HL-60/S4 (cell line): Measurements from ENCODE around the gene SCARF1.
"Not testable (repeated sequence)": the region's sequence is repeated elsewhere in the genome, so short reads cannot be mapped to it uniquely, and the experiment has no call there.

Experiments
- in situ Hi-C: fragments of 300-500 bp; cut with MboI; formaldehyde crosslinking; loops from 2 replicates; pipeline ENCODE4 v1.14.3; 2022; ENCODE audit warnings: low sequenced_read_pairs

The SCARF1 gene

GRCh38 chr17:1645207-1646171, at the start of gene SCARF1:
Gene SCARF1, minus strand, starts transcription at chr17:1645732. Its CDS starts 35 bp downstream, at chr17:1645697.
- in situ Hi-C loops, result no loop called here

GRCh38 chr17:1693339-1693738, 47.8 kb upstream of the SCARF1 start:
- in situ Hi-C loops, result no loop called here

GRCh38 chr17:1690544-1691221, 45.2 kb upstream of the SCARF1 start:
- in situ Hi-C loops, result no loop called here

- in situ Hi-C loops, result not testable (repeated sequence)
These were observed 42.9 kb upstream of the SCARF1 start for GRCh38 chr17:1688405-1688804.

GRCh38 chr17:1686086-1686485, 40.6 kb upstream of the SCARF1 start:
- in situ Hi-C loops, result no loop called here

GRCh38 chr17:1684378-1685189, 39.1 kb upstream of the SCARF1 start, which contains the start of gene PRPF8:
Gene PRPF8, minus strand, starts transcription at chr17:1684867. Its CDS starts 296 bp downstream, at chr17:1684571.
- in situ Hi-C loops, result no loop called here

- in situ Hi-C loops, result no loop called here
These were observed 37.9 kb upstream of the SCARF1 start for GRCh38 chr17:1683459-1683858.

- in situ Hi-C loops, result no loop called here
These were observed 30.9 kb upstream of the SCARF1 start for GRCh38 chr17:1676401-1676800.

GRCh38 chr17:1673041-1673785, 27.7 kb upstream of the SCARF1 start:
- in situ Hi-C loops, result no loop called here

GRCh38 chr17:1663934-1664333, 18.4 kb upstream of the SCARF1 start:
- in situ Hi-C loops, result not testable (repeated sequence)

GRCh38 chr17:1661045-1661444, 15.5 kb upstream of the SCARF1 start:
- in situ Hi-C loops, result no loop called here

- in situ Hi-C loops, result no loop called here
These were observed 12.6 kb upstream of the SCARF1 start for GRCh38 chr17:1658100-1658499.

- in situ Hi-C loops, result no loop called here
These were observed 8.2 kb upstream of the SCARF1 start for GRCh38 chr17:1653735-1654134.

- in situ Hi-C loops, result not testable (repeated sequence)
These were observed 7.3 kb upstream of the SCARF1 start for GRCh38 chr17:1652794-1653193.

GRCh38 chr17:1651559-1651844, 6.0 kb upstream of the SCARF1 start:
- in situ Hi-C loops, result no loop called here

- in situ Hi-C loops, result no loop called here
These were observed 5.4 kb upstream of the SCARF1 start for GRCh38 chr17:1650731-1651558.

GRCh38 chr17:1649844-1650501, 4.4 kb upstream of the SCARF1 start, which contains the start of gene RILP:
Gene RILP, minus strand, starts transcription at chr17:1649866. Its CDS starts 62 bp downstream, at chr17:1649804.
- in situ Hi-C loops, result no loop called here

GRCh38 chr17:1648963-1649843, 3.7 kb upstream of the SCARF1 start:
- in situ Hi-C loops, result no loop called here
